Endometrial microvascular endothelial cells (primary cell): ENCODE results near the gene WBP1. TPM values are rescaled to one million over a fixed set of nuclear protein-coding genes. Genes with fewer than 3 reads are reported as not detected.
"Not testable (repeated sequence)": the region's sequence is repeated elsewhere in the genome, so short reads cannot be mapped to it uniquely, and the experiment has no call there.

ENCODE experiments used
- in situ Hi-C: cut with HindIII; loops from 2 replicates; pipeline ENCODE4 v1.10.0; 2017; ENCODE audit warnings: low sequenced_read_pairs, low pct_unique_long_range_greater_than_20kb; ENCODE audit errors: inconsistent ontology term
- total RNA-seq: library from RNA; depleted of rRNA; stranded (reverse); fragments of >200 nt; gene quantifications from one replicate; pipeline ENCODE4 v1.2.3, GENCODE V29; 2015; ENCODE audit errors: inconsistent ontology term

Gene WBP1
- total RNA-seq, 1 donor from 2014 or later: 40.0 TPM

DNA sequence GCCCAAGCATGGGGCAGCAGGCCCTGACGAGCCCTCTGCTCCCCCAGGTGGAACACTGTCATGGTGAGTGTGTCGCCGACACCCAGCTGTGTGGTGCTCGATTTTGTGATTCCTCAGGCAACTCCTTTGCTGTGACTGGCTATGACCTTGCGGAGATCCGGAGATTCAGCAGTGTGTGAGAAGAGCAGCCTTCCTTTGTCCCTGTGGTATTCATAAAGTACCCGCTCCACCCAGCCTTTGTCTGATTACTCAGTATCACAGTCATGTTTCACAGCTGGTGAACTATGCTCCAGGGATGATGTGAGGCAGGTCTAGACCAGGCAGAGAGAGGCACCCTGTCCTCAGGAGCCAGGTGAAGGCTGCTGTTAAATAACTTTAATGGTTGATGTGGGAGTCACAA, 32.7 kb upstream of the WBP1 start:
- in situ Hi-C loops: no loop called here

DNA sequence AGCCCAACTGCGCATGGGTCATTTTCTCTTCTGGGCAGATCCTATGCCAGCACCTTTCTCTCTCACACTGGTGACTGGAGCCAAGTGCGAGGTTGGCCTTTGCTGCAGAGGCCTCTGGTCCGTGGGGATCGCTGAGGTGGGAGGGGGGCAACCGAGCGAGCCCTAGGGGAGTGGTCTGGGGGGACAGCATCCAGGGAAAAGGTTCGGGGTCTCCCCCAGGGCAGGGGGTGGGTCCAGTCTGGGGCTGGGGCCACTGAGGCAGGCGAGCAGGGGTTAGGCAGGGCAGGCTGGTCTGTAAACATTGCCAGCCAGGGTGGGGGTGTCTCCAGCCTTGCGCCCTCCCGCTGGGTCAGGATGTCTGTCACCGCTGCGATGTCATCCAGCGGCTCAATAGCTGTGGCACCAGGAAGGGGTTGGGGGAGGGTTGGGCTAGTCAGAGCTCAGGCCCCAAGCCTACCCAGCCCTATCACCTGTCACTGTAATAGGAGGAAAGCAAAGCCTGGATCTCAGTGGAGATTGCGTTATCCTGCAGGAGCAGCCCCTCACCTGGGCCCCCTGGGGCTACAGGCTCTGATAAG, 32.0 kb upstream of the WBP1 start:
- in situ Hi-C loops: no loop called here

DNA sequence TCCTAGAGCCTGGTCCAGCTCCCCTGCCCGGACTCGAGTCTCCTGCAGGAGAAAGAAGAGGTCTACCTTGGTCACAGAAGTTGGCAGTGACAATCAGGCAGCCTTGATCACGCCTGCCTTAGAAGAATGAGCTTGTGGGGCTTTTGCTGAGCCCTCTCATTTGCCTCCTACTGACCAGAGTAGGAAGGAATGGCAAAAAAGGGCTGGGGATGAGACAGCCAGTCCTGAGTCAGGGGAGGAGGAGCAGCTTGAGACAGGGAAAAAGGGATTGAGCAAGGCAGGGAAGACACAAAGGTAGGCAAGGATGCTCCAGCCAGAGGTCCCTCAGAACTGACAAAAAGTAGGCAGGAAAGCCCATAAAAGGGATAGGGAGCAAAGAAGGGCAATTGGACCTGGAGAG, 30.7 kb upstream of the WBP1 start:
- in situ Hi-C loops: no loop called here

DNA sequence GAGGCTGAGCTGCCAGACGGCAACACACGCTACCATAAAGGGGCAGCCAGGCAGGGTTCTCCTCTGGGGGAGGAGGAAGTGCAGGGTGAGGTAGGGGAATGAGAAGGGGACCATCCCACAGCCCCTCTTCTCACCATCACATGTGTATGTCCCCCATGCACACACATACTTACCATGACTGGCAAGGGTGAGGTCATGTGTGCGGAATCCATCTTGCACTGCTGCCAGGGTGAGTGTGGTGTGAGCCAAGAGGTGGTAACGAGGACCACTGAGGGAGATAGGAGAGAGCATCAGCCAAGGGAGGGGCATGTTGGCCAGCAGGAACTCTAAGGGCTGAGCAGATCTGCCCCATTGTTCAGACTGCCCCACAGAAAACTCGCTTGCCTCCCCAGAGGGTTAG, 29.6 kb upstream of the WBP1 start:
- in situ Hi-C loops: no loop called here

DNA sequence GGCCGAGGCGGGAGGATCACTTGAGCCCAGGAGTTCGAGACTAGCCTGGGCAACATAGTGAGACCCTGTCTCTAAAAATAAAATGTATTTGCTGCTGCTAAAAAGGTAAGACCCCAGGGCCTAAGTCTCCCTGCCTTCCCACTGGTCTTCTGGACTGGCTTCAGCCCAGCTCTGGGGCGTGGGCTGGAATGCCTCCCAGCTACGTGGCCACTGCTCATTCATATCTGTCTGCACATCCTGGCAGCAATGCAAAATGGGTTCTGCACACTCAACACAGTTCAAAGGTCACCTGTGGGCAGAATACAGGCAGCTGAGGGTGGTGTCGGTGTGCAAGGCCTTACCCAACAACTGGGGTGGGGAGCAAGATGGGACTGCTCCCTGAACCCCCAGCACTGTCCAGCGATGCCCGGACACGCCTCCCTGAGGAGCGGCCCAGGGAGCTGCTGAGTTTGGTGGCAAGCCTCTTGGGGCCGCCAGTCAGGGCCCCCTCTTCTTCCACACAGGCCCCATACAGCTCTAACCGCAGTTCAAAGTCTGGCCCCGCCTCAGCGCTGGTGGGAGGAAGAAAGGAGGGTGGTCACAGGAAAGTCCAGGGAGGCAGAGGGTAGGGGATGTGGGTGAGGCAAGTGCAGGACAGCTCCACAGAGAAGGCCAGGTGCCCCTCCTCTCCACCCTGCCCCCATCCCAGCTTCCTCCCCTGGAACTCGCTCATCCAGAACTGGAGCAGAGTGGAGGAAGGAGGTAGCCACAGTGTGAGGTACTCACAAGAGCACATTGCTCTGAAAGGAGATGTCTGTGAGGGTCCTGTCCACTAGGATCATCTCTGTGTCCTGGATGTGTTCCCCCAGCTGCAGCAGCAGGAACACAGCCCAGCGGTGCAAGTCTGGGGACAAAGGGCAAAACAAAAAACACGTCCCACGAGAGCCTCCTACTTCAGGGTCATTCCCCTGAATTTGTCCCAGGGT, 28.5 kb upstream of the WBP1 start:
- in situ Hi-C loops: no loop called here

DNA sequence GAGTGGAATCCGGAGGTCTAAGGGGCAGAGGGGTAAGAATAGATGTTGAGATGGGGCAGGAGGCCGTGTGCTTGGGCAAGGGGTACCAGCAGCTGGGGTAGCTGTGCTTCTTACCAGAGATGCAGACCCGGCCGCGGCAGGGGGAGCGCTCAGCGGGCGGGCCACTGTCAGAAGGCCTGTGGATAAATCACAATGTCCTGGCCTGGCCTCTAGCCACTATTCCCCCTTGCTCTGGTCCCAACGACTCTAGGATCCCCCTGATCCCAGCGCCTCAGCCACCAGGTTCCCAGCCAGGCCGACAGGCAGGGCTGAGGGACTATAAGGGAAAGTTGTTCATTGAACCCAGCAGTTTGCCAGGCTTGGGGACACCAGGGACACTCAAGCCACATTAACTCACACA, 27.7 kb upstream of the WBP1 start:
- in situ Hi-C loops: no loop called here

DNA sequence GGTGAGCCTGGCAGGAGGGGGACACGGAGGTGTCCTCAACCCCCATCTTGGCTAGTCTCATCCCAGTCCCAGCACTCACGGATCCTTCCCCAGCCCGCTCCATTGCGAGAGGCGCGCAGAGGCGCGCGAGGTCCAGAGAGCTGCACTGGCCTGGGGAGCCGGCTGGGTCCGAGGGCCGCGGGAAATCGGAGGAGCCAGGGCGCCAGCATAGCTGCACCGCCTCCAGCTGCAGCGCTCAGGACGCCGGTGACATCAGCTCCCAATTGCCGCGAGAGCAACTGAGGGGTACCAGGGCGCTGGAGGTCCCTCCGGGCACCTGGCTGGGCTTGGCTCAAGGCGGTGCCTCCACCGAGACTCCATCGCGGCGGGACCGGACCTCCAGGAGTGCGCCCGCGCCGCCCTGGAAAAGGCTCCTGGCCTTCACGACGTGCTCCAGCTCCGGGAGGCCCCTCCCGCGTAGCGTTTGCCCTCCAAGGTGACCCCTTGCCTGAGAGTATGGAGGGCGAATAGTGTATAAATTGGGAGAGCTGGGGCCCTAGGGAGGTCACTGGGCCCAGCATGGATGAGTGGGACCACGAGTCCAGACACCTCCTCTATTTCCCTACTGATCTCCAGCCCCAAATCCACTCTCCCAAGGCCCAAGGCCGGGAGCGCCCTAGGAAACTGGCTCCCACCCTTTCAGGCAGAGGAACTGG, 22.0 kb upstream of the WBP1 start:
- in situ Hi-C loops: no loop called here

DNA sequence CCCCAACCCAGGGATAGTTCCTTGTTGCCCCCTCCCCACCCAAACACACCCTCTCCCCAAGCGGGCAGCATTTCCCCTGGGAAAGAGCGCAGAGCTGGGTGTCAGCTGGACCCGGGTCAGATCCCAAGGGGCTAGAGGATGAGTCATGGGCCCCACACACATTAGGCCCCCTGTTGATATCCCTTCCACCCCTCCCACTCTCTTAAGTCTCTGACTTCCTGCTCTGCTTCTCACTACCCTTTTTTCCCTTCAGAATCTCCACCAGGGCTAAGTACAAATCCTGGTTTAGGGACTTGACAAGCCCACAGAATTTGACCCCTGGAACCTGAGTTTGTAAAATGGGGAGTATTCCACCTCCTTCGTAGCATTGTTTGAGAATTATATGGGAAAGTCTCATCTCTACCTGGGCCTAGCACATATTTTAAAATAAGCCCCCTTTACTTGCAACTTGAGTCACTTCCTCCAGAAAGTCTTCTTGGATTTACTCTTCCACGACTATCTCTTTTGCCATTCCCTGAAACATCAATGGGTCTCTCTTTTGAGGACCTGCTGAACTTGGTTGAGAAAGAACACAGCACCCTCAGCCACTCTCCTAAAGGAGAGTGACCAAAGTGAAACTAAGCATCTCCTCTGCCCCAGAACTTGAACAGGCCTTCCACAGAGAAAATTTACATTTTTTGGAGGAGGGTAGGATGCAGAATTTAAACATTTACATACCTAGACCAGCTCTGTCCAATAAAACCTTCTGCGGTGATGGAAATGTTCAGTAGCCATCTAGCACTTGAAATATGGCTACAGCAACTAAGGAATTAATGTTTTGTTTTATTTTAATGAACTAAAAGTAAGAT, 21.2 kb upstream of the WBP1 start:
- in situ Hi-C loops: no loop called here

DNA sequence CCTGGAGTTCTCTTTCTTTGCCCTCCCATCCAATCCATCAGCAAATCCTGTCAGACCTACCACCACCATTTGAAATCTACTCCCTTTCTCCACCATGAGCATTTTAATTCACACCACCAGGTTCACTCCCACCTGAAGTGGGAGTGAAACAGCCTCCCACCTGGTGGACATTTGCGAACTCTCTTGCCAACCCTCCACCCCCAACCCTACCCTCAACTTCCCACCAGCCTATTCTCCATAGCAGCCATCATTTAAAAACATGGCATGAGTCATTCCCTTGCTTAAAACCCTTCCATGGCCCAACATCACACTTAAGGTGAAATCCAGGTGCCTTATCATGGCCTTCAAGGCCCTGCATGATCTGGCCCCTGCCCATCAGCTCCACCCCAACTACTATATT, 20.0 kb upstream of the WBP1 start:
- in situ Hi-C loops: no loop called here

DNA sequence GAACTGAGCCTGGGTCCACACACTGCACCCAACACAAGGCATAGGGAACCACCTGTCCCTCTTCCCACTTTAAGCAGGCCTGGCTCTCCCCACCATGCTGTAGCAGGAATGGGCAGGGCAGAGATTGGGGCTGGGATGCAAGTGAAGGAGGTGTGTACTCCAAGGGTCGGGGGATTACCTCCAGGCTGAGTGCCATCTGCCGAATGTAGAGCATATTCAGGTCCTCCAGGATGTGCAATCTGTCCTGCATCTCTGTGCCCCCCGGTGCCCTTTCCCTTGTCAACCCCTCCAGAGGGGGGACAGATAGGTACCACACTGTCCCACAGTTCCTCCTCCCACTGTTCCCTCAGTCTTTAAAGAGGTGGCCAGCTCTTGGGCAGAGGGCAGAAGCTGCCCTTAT, 18.9 kb upstream of the WBP1 start:
- in situ Hi-C loops: no loop called here

DNA sequence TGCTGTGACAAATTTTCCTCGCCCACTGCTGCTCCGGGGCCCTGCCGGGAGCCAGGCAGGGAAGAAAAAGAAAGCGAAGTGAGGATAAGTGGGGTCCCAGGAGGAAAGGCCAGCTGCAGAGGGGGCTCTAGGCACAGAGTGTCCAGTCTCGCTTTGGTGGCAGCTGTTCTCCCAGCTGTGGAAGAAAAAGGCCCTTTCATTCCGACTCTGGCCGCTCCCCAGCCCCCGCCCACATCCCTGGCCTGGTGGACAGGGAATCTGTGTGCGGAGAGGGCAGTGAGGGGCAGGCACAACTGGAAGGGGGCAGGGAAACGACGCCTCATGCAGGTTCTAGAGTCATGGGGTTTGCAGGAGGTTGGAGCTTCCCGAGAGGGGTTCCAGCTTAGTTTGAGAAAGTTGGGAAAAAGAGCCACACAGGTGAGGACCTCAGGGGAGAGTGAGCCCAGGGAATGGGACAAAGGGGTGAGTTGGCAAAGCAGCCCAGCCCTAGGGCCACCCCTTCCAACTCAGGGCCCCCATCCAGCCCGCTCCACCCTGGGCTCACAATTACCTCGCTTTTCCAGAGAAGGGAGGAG, 18.3 kb upstream of the WBP1 start:
- in situ Hi-C loops: no loop called here

DNA sequence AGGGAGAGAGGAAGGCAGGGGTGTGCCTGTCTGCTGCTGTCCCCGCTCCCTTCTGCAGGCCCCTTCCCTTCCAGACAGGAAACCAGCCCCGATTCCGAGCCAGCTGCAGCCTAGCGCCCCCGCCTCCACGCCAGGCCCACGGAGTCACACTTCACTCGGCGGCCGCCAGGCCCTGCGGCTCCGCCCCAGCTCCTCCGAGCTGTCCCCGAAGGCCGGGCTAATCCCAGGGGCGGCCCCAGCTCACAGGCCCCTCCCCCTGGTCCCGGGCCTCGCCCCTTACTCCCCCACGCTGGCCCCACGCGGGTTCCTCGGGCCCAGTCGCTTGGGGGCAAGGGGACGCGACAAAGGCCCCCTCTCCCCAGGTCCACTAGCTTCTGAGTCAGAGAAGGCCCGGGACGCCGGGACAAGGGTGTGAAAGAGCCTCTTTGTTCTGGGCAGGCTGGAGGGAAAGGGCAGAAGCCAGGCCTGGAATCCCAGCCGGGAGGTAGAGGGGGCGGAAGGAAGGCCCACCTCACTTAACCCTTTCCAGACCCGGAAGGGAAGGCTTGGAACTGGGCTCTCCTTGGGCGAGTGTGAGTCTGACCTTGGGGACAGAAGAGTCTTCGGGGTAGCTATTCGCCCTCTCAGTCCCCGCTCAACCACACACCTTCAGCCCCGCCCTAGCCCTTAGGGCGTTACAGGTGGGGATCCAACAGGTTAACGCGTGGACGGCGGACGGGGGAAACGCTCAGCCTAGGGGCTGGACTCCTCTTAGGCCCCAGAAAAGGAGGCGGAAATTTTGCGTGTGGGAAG, 17.7 kb upstream of the WBP1 start:
- in situ Hi-C loops: no loop called here

DNA sequence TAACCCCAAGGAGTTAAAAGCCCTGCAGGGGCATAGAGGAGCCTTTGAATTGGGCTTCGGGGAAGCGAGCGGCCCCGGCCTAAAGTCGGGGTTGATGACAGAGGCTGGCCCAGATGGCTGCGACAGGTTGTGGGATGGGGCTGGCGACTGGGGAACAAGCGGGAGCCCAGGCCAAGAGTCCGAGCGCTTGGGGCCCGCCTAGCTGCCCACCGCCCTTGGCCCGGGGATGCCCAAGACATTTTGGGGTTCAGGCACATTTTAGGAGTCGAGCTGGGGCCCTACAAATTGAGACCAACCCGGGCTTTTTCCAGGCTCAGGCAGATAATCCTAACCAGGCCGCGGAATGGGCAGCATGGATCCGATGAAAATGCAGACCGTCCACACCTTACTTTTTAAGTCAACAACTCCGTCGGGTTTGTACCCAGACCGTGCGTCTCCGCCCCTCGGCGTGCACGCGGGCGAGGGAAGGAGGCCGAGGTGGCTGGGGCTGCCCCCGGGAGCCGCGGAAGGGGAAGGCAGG, 17.0 kb upstream of the WBP1 start:
- in situ Hi-C loops: no loop called here

DNA sequence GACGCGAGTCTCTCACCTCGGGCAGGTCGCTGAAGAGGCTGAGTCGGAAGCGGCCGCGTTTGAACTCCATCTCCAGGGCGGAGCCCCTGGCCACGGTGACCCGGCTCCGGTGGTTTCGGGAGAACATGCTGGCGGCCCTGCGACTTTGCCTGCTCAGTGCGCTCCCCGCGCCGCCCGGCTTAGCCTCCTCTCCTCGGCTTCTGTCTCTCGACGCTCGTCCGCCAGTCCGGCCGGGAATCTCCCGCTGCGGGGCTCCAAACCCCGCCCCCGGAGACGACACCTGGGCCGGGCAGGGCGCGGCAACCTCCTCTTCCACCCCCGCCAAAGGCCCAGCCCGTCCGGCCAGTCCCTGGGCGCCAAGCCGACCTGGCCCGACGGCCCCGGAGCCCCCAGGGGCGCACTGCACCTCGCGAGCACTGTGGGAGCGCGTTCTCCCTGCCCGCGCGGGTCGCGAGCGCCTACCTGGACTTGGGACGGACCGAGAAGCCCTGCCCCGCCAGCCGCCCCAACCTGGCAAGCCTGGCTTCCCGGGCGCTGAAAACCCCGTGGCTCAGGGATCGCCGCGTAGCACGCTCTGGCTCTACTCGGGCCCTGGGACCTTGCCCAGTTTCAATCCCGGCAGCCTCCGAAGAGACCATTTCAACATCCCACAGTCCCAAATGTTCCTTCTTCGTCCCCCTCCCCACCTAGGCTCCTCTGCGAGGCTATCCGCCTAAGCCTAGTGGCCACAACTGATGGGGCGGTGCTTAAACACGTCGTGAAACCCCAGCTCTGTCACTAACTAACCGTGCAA, 16.4 kb upstream of the WBP1 start, which contains the start of gene RTKN:
RTKN (minus strand) TSS at position 248 of the 793 bp plus-strand sequence; CDS start at position 127, 121 bp downstream.
- in situ Hi-C loops: no loop called here

DNA sequence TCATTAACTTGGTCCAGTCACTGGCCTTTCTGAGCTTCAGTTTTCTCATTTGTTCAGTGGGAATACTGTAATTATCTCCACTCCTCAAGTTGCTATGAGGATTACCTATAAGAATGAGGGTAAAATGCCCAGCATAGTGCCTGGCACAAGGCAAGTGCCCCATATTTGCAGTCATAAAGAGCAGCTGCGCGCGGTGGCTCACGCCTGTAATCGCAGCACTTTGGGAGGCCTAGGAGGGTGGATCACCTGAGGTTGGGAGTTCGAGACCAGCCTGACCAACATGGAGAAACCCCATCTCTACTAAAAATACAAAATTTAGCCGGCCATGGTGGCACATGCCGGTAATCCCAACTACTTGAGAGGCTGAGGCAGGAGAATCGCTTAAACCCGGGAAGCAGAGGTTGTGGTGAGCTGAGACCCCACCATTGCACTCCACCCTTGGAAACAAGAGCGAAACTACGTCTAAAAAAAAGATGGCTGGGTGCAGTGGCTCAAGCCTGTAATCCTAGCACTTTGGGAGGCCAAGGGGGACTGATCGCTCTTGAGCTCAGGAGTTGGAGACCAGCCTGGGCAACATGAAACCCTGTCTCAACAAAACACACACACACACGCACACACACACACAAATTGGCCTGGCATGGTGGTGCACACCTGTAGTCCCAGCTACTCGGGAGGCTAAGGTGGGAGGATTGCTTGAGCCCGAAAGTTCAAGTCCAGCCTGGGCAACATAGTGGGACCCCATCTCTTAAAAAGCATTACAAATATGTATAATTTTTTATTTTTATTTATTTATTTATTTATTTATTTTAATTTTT, 15.5 kb upstream of the WBP1 start:
- in situ Hi-C loops: not testable (repeated sequence)
